Kidney epithelial cell (primary cell): Measurements from ENCODE around the gene B3GALT4. TPM values are rescaled to one million over a fixed set of nuclear protein-coding genes. Genes with fewer than 3 reads are reported as not detected.

Experiments used
- DNase-seq: peaks from one replicate; pipeline ENCODE4 v3.0.0-alpha.2; 2010; ENCODE audit warnings: low read depth
- H3K27me3 ChIP-seq: 2 replicates; pipeline ENCODE4 v1.6.0; 2011; ENCODE audit warnings: low read length; ENCODE audit not compliant: control insufficient read depth, insufficient read depth
- H3K36me3 ChIP-seq: 2 replicates; pipeline ENCODE4 v1.5.1; 2011; ENCODE audit warnings: low read length; ENCODE audit not compliant: control insufficient read depth, insufficient read depth
- H3K4me3 ChIP-seq: 2 replicates; pipeline ENCODE4 v1.5.1; 2011; ENCODE audit warnings: low read depth, mild to moderate bottlenecking, control low read depth, low read length
- total RNA-seq: library from RNA; depleted of rRNA; stranded (reverse); fragments of >200 nt; gene quantifications from 2 replicates; pipeline ENCODE4 v1.2.3, GENCODE V29; 2015
- TF ChIP-seq, protein P1 (sequence below): IDR thresholded peaks from 2 replicates; pipeline ENCODE4 v1.5.1; 2011; ENCODE audit warnings: mild to moderate bottlenecking, moderate library complexity, low read length, control low read depth, inconsistent platforms; ENCODE audit not compliant: insufficient read depth, poor library complexity, severe bottlenecking

The B3GALT4 gene
- total RNA-seq, 1 donor from 2014 or later: 1.4 TPM

- H3K36me3 ChIP-seq: peaks cover 1% of the 10 kb centered on the region
- DNase-seq: no peak
- TF ChIP-seq, protein P1, sequence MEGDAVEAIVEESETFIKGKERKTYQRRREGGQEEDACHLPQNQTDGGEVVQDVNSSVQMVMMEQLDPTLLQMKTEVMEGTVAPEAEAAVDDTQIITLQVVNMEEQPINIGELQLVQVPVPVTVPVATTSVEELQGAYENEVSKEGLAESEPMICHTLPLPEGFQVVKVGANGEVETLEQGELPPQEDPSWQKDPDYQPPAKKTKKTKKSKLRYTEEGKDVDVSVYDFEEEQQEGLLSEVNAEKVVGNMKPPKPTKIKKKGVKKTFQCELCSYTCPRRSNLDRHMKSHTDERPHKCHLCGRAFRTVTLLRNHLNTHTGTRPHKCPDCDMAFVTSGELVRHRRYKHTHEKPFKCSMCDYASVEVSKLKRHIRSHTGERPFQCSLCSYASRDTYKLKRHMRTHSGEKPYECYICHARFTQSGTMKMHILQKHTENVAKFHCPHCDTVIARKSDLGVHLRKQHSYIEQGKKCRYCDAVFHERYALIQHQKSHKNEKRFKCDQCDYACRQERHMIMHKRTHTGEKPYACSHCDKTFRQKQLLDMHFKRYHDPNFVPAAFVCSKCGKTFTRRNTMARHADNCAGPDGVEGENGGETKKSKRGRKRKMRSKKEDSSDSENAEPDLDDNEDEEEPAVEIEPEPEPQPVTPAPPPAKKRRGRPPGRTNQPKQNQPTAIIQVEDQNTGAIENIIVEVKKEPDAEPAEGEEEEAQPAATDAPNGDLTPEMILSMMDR: no peak
- H3K4me3 ChIP-seq: peak within 1 kb of the TSS; percentile 82
- H3K27me3 ChIP-seq: no peaks in the 10 kb centered on the region
Measured at GRCh38 chr6:33298773-33299236, 21.9 kb downstream of the B3GALT4 start, which contains the start of gene RGL2. Gene RGL2, minus strand, starts transcription at chr6:33298942. Its CDS starts 332 bp downstream, at chr6:33298610.

DNA sequence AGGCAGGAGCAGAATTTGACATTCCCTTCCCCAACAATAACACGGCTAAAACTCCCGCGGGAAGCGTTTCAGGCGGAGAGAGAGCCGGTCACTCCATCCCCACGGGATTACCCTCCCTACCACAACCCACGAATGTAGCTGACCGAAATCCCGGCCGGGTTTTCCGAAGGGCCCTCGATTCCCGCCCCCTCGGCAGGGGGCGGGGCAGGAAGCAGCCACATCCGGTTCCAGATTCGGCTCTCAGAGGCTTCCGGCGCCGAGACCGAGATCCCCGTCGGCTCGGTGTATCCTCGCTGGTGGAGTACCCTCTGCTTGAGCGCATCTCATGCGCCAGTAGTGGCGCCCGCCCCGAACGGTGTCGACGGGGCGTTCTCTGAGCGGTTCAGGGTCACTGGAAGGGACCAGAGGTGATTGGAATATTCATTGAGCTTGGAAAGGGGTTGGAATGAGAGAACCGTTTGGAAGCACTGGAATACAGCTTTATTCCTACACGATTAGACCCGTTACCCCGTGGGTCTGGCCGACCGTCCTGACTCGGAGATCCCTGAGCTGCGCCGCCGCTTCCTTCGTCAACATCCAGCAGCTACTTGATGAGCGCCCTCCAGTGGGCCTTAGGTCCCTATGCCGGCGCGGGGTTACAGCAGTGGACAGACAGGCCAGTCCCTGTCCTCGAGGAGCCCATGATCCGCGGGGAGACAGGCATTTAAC, 22.5 kb downstream of the B3GALT4 start:
- DNase-seq: no peak
- TF ChIP-seq, protein P1: peak; percentile 86
- peak overlapping the region; percentile 82 for H3K4me3 ChIP-seq
- H3K27me3 ChIP-seq: no peaks in the 10 kb centered on the region
- peaks cover 1% of the 10 kb centered on the region for H3K36me3 ChIP-seq

DNA sequence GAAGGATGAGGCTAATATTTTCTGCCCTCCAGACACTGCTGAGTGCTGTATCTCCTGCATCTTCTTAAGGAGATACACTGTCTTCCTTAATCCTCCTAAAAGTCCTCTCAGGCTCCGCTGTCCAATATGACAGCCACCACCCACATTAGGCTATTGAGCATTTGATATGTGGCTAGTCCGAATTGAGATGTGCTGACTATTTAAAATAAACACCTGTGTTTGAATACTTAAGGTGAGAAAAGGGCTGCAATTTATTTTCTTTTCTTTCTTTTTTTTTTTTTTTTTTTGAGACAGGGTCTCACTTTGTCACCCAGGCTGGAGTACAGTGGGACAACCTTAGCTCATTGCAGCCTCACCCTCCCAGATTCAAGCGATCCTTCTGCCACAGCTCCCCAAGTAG, 25.0 kb downstream of the B3GALT4 start:
- H3K36me3 ChIP-seq: no peaks in the 10 kb centered on the region

GRCh38 chr6:33304216-33304615, 27.3 kb downstream of the B3GALT4 start:
- Histone ChIP-seq H3K27me3 (no peaks in the 10 kb centered on the region), H3K36me3 (no peaks in the 10 kb centered on the region), H3K4me3 (no peak overlapping the region)
- DNase-seq: no peak
- TF ChIP-seq, protein P1: no peak

More for the DNA sequence above, 25.0 kb downstream of the B3GALT4 start:
- no peak for DNase-seq
- Histone ChIP-seq H3K4me3 (no peak overlapping the region), H3K27me3 (no peaks in the 10 kb centered on the region)
- TF ChIP-seq, protein P1: no peak

DNA sequence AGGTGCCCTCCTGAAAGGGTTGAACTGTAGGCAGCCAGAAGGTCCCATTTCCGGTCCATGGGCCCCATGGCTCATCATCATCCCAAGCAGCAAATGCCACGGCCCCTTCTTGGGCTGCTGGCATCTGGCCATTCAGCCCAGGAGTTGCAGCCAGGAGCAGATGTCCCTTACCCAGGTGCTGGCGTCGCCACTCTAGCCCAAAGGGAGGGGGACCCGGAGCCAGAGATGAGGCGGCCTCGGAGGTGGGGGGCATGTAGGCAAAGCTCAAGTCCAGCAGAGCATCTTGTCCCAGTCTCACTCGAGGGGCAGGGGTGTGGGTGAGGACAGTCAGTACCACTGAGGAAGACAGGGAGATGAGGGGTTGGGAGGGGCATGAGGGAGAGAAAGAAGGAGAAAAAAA, 28.1 kb downstream of the B3GALT4 start:
- DNase-seq: no peak
- H3K36me3 ChIP-seq: no peaks in the 10 kb centered on the region
- no peak overlapping the region for H3K4me3 ChIP-seq
- TF ChIP-seq, protein P1: no peak
- H3K27me3 ChIP-seq: no peaks in the 10 kb centered on the region

DNA sequence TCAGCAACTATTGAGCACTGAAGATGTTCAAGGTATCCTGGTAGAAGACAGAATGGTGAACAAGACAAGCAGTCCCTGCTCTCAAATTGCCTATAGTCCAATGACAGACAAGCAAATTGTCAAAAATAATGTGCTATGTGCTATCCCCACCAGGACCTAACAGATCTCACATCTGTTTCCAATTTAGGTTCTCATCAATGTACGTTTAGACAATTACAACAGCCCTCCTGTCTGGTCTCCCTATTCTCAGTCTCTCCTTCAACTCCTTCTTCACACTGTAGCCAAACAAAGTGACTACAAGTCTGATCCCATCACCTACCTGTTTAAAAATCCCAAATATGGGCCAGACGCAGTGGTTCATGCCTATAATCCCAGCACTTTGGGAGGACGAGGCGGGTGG, 29.4 kb downstream of the B3GALT4 start:
- Histone ChIP-seq H3K27me3 (no peaks in the 10 kb centered on the region), H3K36me3 (no peaks in the 10 kb centered on the region), H3K4me3 (no peak overlapping the region)
- DNase-seq: no peak
- TF ChIP-seq, protein P1: no peak
